Activated CD8-positive, alpha-beta T cell treated with anti-CD3 and anti-CD28 coated beads, Interleukin-2, amount 10 ng/mL, durations not matched to agents 7 days and 5 days (primary cell): ENCODE results near the gene IL17B. TPM values are rescaled to one million over a fixed set of nuclear protein-coding genes. Genes with fewer than 3 reads are reported as not detected.

ENCODE experiments used
- ATAC-seq: fragments of 150-1000 bp; cut with Tn5 transposase; one replicate; pipeline ENCODE4 v1.10.0; 2021; ENCODE audit warnings: moderate library complexity
- CTCF ChIA-PET: fragments of 350-600 bp; sonication (Branson Sonifier 250); formaldehyde crosslinking; loops from one replicate; lab custom pipeline; 2021; ENCODE audit warnings: antibody characterized with exemption; lab: Charles Lee
- POLR2A ChIA-PET: fragments of 350-600 bp; sonication (Branson Sonifier 250); formaldehyde crosslinking; loops from one replicate; lab custom pipeline; 2021; ENCODE audit warnings: antibody characterized with exemption; lab: Charles Lee
- DNase-seq: peaks from one replicate; pipeline ENCODE4 v3.0.0-alpha.2; 2020
- H3K27ac Mint-ChIP-seq: one replicate; pipeline ENCODE4 v1.8.0; 2021; ENCODE audit warnings: mild to moderate bottlenecking, mixed read lengths
- H3K27me3 Mint-ChIP-seq: one replicate; pipeline ENCODE4 v1.8.0; 2021; ENCODE audit warnings: low read depth, mixed read lengths
- H3K36me3 Mint-ChIP-seq: one replicate; pipeline ENCODE4 v1.8.0; 2021; ENCODE audit warnings: low read depth, mixed read lengths
- H3K4me1 Mint-ChIP-seq: one replicate; pipeline ENCODE4 v1.8.0; 2021; ENCODE audit warnings: low read depth, mixed read lengths
- H3K4me3 Mint-ChIP-seq: one replicate; pipeline ENCODE4 v1.8.0; 2021; ENCODE audit warnings: mild to moderate bottlenecking, mixed read lengths
- H3K9me3 Mint-ChIP-seq: one replicate; pipeline ENCODE4 v1.8.0; 2022; ENCODE audit warnings: mixed read lengths; ENCODE audit not compliant: insufficient read depth
- total RNA-seq, 2 experiments: library from RNA; stranded (reverse); gene quantifications; one replicate each; pipeline ENCODE4 v1.2.3, GENCODE V29; 2021

The IL17B gene
- total RNA-seq, 2 experiments from 2014 or later: not detected

DNA sequence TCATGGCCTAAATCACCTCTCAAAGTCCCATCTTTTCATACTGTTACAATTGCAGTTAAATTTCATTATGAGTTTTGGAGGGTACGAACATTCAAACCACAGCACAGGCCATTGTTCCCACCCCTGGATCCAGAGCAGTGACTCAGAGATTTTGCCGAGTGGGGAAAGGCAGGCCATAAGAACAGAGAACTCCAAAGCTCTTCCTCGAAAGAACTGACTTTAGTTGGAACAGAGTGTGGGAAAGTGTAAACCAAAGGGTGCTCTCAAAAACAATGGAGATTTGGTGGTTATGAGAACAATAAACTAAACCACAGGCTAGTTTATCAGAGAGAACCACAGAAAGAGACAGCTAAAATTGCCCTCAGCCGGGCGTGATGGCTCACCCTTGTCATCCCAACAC lies 53.2 kb downstream of the IL17B start:
- Mint-ChIP-seq H3K4me1 (no peaks in the 10 kb centered on the region), H3K36me3 (no peaks in the 10 kb centered on the region), H3K9me3 (peaks cover 4% of the 10 kb centered on the region), H3K27ac (no peak overlapping the region), H3K27me3 (no peaks in the 10 kb centered on the region), H3K4me3 (no peak overlapping the region)
- ATAC-seq (no peak), DNase-seq (no peak)
- CTCF ChIA-PET: interaction anchor here (1.1 to 2.9 kb wide), 5 partner anchors 15 to 109 kb away, joined by 3 to 10 read pairs (median 8); no protein-coding TSS in a partner anchor
- POLR2A ChIA-PET: interaction anchor here (1.1 to 1.2 kb wide), 2 partner anchors 10 to 19 kb away, joined by 3 read pairs; no protein-coding TSS in a partner anchor

DNA sequence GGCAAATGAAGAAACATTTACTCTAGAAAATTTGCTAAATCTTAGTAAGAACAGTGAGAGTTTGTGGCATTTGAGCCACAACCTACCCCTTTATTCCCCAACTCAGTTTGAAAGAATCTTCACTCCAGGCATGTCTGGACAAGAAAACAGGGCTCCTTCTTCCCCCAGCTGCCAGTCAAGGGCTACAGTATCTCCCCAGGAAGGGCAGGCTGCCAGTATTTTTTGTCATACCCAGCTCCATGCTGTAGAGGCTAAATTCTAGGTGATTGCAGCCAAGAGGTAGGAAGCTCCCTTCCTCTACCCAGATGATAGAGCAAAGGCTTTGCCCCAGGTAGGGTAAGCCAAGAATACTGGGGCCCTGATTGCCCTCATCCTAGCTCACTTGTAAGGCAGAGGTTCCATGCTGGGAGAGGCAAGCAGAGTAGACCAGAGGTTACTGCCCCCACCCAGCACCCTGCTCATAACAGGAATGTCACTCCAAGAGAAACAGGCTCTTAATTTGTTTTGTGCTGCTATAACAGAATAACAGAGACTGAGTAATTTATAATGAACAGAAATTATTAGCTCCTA lies 53.8 kb downstream of the IL17B start:
- H3K4me1 Mint-ChIP-seq: no peaks in the 10 kb centered on the region
- no peak overlapping the region for H3K27ac Mint-ChIP-seq
- no peaks in the 10 kb centered on the region for H3K27me3 Mint-ChIP-seq
- no peak overlapping the region for H3K4me3 Mint-ChIP-seq
- no peaks in the 10 kb centered on the region for H3K36me3 Mint-ChIP-seq
- ATAC-seq (no peak), DNase-seq (no peak)
- ChIA-PET POLR2A (interaction anchor here (1.1 to 1.2 kb wide), 2 partner anchors 11 to 20 kb away, joined by 3 read pairs; no protein-coding TSS in a partner anchor), CTCF (interaction anchor here (1.1 to 2.9 kb wide), 5 partner anchors 16 to 109 kb away, joined by 3 to 10 read pairs (median 8); no protein-coding TSS in a partner anchor)
- peaks cover 4% of the 10 kb centered on the region for H3K9me3 Mint-ChIP-seq

GRCh38 chr5:149324641-149325040 lies 54.5 kb downstream of the IL17B start:
- Mint-ChIP-seq H3K4me3 (no peak overlapping the region), H3K27me3 (no peaks in the 10 kb centered on the region), H3K36me3 (no peaks in the 10 kb centered on the region), H3K4me1 (no peaks in the 10 kb centered on the region), H3K27ac (no peak overlapping the region), H3K9me3 (peaks cover 4% of the 10 kb centered on the region)
- POLR2A ChIA-PET: interaction anchor here (1.2 kb wide), 1 partner anchor 20 kb away, joined by 3 read pairs; no protein-coding TSS in a partner anchor
- CTCF ChIA-PET: interaction anchor here (0.6 to 2.9 kb wide), 5 partner anchors 16 to 110 kb away, joined by 3 to 10 read pairs (median 8); no protein-coding TSS in a partner anchor
- no peak for DNase-seq
- ATAC-seq: no peak

Other genes starting within 250 kb of the IL17B start
- gene ABLIM3, start 237.8 kb downstream of the IL17B start, total RNA-seq: not detected
- gene AFAP1L1, start 107.4 kb downstream of the IL17B start, total RNA-seq: not detected
- 10 to 100 TPM; 29.9 to 30.0 TPM for gene GRPEL2, start 33.8 kb downstream of the IL17B start, total RNA-seq
- gene PCYOX1L, start 21.2 kb downstream of the IL17B start, total RNA-seq: 10 to 100 TPM; 33.9 to 35.0 TPM
- gene CSNK1A1, start 172.1 kb upstream of the IL17B start, total RNA-seq: 100 to 1,000 TPM; 163 to 177 TPM
- gene ARHGEF37, start 202.2 kb upstream of the IL17B start, total RNA-seq: 1 to 10 TPM; 1.0 to 1.4 TPM